HCT116 (cell line): Measurements from ENCODE around the gene GRXCR1.

ENCODE experiments used
- CEBPB ChIP-seq: IDR thresholded peaks from 2 replicates; pipeline ENCODE4 v1.6.1; 2012; ENCODE audit warnings: low read depth
- EGR1 ChIP-seq: IDR thresholded peaks from 2 replicates; pipeline ENCODE4 v1.6.1; 2012; ENCODE audit warnings: low read depth
- ELF1 ChIP-seq: IDR thresholded peaks from 2 replicates; pipeline ENCODE4 v1.6.1; 2012; ENCODE audit warnings: low read depth, borderline replicate concordance
- EZH2 ChIP-seq: fragments of 200-600 bp; sonication (generic); IDR thresholded peaks from 2 replicates; pipeline ENCODE4 v1.6.1; 2017; ENCODE audit warnings: antibody characterized with exemption, mixed run types
- POLR2A ChIP-seq: IDR thresholded peaks from 2 replicates; pipeline ENCODE4 v1.7.0; 2011; ENCODE audit warnings: borderline replicate concordance; ENCODE audit not compliant: insufficient read depth, insufficient read length; ENCODE audit errors: extremely low read depth
- POLR2AphosphoS5 ChIP-seq: IDR thresholded peaks from 2 replicates; pipeline ENCODE4 v1.6.1; 2011; ENCODE audit warnings: mild to moderate bottlenecking, low read depth, low read length, moderate library complexity
- SP1 ChIP-seq: IDR thresholded peaks from 2 replicates; pipeline ENCODE4 v1.6.1; 2012; ENCODE audit warnings: low read depth
- SRF ChIP-seq: IDR thresholded peaks from 2 replicates; pipeline ENCODE4 v1.6.1; 2012; ENCODE audit warnings: low read depth
- TCF7L2 ChIP-seq: IDR thresholded peaks from 2 replicates; pipeline ENCODE4 v1.7.0; 2011; ENCODE audit warnings: borderline replicate concordance, inconsistent platforms; ENCODE audit not compliant: insufficient read depth, insufficient read length; ENCODE audit errors: extremely low read depth
- ZFX ChIP-seq: fragments of 450-650 bp; IDR thresholded peaks from 2 replicates; pipeline ENCODE4 v1.6.1; 2017
- ZNF274 ChIP-seq: fragments of 200-500 bp; sonication (Bioruptor generic); IDR thresholded peaks from 2 replicates; pipeline ENCODE4 v1.6.1; 2014; ENCODE audit warnings: mild to moderate bottlenecking, low read depth, low read length, inconsistent platforms
- TF ChIP-seq, protein P1 (sequence below), 3 experiments: fragments of 200-600 bp in 1 of 3; sonication (generic) in 1 of 3; IDR thresholded peaks in 2 of 3; conservative IDR thresholded peaks in 1 of 3; 2 replicates each; pipeline ENCODE4 v1.5.1; 2012 to 2017; ENCODE audit warnings: low read depth in 2 of 3, low read length in 2 of 3, antibody characterized with exemption in 1 of 3, borderline replicate concordance in 1 of 3, control low read depth in 1 of 3, mild to moderate bottlenecking in 1 of 3, mixed read lengths in 1 of 3, mixed run types in 1 of 3, moderate library complexity in 1 of 3; ENCODE audit not compliant: insufficient read depth in 1 of 3

DNA sequence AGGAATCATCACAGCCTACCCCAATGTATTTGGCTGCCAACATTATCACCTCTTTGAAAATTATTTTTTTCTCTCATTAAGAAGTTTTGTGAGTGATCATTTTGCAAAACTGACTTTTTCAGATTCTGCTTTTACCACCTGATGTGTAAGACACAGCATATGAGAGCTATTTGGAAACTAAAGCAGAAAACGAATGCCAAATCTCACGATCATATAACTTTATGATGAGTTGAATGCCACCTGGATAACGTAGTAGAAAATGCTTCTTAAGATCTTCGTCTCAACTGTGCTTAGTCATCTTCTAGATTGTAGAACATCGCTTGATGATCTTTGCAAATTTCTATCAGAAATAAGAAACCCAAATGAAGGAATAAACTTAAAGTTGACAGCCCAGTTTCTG lies 21.3 kb upstream of the GRXCR1 start:
- no peak for TF ChIP-seq POLR2A
- TF ChIP-seq ZFX: no peak
- no peak for TF ChIP-seq POLR2AphosphoS5
- TF ChIP-seq, protein P1, sequence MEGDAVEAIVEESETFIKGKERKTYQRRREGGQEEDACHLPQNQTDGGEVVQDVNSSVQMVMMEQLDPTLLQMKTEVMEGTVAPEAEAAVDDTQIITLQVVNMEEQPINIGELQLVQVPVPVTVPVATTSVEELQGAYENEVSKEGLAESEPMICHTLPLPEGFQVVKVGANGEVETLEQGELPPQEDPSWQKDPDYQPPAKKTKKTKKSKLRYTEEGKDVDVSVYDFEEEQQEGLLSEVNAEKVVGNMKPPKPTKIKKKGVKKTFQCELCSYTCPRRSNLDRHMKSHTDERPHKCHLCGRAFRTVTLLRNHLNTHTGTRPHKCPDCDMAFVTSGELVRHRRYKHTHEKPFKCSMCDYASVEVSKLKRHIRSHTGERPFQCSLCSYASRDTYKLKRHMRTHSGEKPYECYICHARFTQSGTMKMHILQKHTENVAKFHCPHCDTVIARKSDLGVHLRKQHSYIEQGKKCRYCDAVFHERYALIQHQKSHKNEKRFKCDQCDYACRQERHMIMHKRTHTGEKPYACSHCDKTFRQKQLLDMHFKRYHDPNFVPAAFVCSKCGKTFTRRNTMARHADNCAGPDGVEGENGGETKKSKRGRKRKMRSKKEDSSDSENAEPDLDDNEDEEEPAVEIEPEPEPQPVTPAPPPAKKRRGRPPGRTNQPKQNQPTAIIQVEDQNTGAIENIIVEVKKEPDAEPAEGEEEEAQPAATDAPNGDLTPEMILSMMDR (IDR thresholded peaks at IDR 0.05 in 2 of 3, conservative IDR thresholded peaks at IDR 0.05 in 1 of 3; ENCODE audit: borderline replicate concordance in 1 of 3, insufficient read depth in 1 of 3, low read depth in 2 of 3, low read length in 2 of 3): no peak
- no peak for TF ChIP-seq CEBPB
- TF ChIP-seq EGR1: no peak
- TF ChIP-seq EZH2: no peak
- no peak for TF ChIP-seq ZNF274
- TF ChIP-seq SP1: no peak
- TF ChIP-seq ELF1: no peak
- TF ChIP-seq SRF: no peak
- no peak for TF ChIP-seq TCF7L2
